ENCODE data around the gene VNN1. TPM values are rescaled to one million over a fixed set of nuclear protein-coding genes. Genes with fewer than 3 reads are reported as not detected.

Gene VNN1
- polyA plus RNA-seq, 2 donors: 0.28 to 0.29 TPM

GRCh38 chr6:132748446-132748845 is 34.6 kb upstream of the VNN1 start:
- Histone ChIP-seq H3K27ac (ENCODE audit: low read depth in 2 of 2, low read length in 1 of 2) (no peak overlapping the region), H3K27me3 (ENCODE audit: control insufficient read depth in 1 of 2, insufficient read depth in 2 of 2, low read length in 2 of 2) (no peaks in the 10 kb centered on the region), H3K4me1 (ENCODE audit: control insufficient read depth in 2 of 2, insufficient read depth in 2 of 2, low read length in 1 of 2) (no peaks in the 10 kb centered on the region), H3K4me3 (ENCODE audit: low read depth in 1 of 2, low read length in 2 of 2) (no peak overlapping the region), H3K9me3 (ENCODE audit: control insufficient read depth in 2 of 2, insufficient read depth in 1 of 2, low read depth in 1 of 2, low read length in 1 of 2) (no peaks in the 10 kb centered on the region), H3K36me3 (ENCODE audit: control insufficient read depth in 2 of 2, insufficient read depth in 2 of 2, low read length in 1 of 2) (no peaks in the 10 kb centered on the region)
- 98% methylated on average over 1 of the region's 1 CpG for WGBS, 2 donors

GRCh38 chr6:132746048-132746447 is 32.2 kb upstream of the VNN1 start:
- WGBS, 2 donors: 66 to 69% methylated on average over 1 of the region's 1 CpG
- Histone ChIP-seq H3K27ac (ENCODE audit: low read depth in 2 of 2, low read length in 1 of 2) (no peak overlapping the region), H3K4me1 (ENCODE audit: control insufficient read depth in 2 of 2, insufficient read depth in 2 of 2, low read length in 1 of 2) (no peaks in the 10 kb centered on the region), H3K9me3 (ENCODE audit: control insufficient read depth in 2 of 2, insufficient read depth in 1 of 2, low read depth in 1 of 2, low read length in 1 of 2) (no peaks in the 10 kb centered on the region), H3K36me3 (ENCODE audit: control insufficient read depth in 2 of 2, insufficient read depth in 2 of 2, low read length in 1 of 2) (no peaks in the 10 kb centered on the region), H3K4me3 (ENCODE audit: low read depth in 1 of 2, low read length in 2 of 2) (no peak overlapping the region), H3K27me3 (ENCODE audit: control insufficient read depth in 1 of 2, insufficient read depth in 2 of 2, low read length in 2 of 2) (no peaks in the 10 kb centered on the region)

GRCh38 chr6:132742495-132742894 is 28.6 kb upstream of the VNN1 start:
- H3K4me1 ChIP-seq (ENCODE audit: control insufficient read depth in 2 of 2, insufficient read depth in 2 of 2, low read length in 1 of 2): no peaks in the 10 kb centered on the region
- WGBS, 2 donors: 65 to 76% methylated on average over 4 of the region's 4 CpGs
- no peaks in the 10 kb centered on the region for H3K9me3 ChIP-seq (ENCODE audit: control insufficient read depth in 2 of 2, insufficient read depth in 1 of 2, low read depth in 1 of 2, low read length in 1 of 2)
- no peak overlapping the region for H3K4me3 ChIP-seq (ENCODE audit: low read depth in 1 of 2, low read length in 2 of 2)
- H3K36me3 ChIP-seq (ENCODE audit: control insufficient read depth in 2 of 2, insufficient read depth in 2 of 2, low read length in 1 of 2): no peaks in the 10 kb centered on the region
- H3K27me3 ChIP-seq (ENCODE audit: control insufficient read depth in 1 of 2, insufficient read depth in 2 of 2, low read length in 2 of 2): no peaks in the 10 kb centered on the region
- no peak overlapping the region for H3K27ac ChIP-seq (ENCODE audit: low read depth in 2 of 2, low read length in 1 of 2)

- no peaks in the 10 kb centered on the region for H3K27me3 ChIP-seq (ENCODE audit: control insufficient read depth in 1 of 2, insufficient read depth in 2 of 2, low read length in 2 of 2)
- 58 to 81% methylated on average over 1 of the region's 1 CpG for WGBS, 2 donors
- no peak overlapping the region for H3K4me3 ChIP-seq (ENCODE audit: low read depth in 1 of 2, low read length in 2 of 2)
- H3K9me3 ChIP-seq (ENCODE audit: control insufficient read depth in 2 of 2, insufficient read depth in 1 of 2, low read depth in 1 of 2, low read length in 1 of 2): no peaks in the 10 kb centered on the region
- no peaks in the 10 kb centered on the region for H3K36me3 ChIP-seq (ENCODE audit: control insufficient read depth in 2 of 2, insufficient read depth in 2 of 2, low read length in 1 of 2)
- no peak overlapping the region for H3K27ac ChIP-seq (ENCODE audit: low read depth in 2 of 2, low read length in 1 of 2)
- no peaks in the 10 kb centered on the region for H3K4me1 ChIP-seq (ENCODE audit: control insufficient read depth in 2 of 2, insufficient read depth in 2 of 2, low read length in 1 of 2)
Measured at GRCh38 chr6:132741281-132741680, 27.4 kb upstream of the VNN1 start.

- H3K27ac ChIP-seq (ENCODE audit: low read depth in 2 of 2, low read length in 1 of 2): no peak overlapping the region
- no peak overlapping the region for H3K4me3 ChIP-seq (ENCODE audit: low read depth in 1 of 2, low read length in 2 of 2)
- no peaks in the 10 kb centered on the region for H3K9me3 ChIP-seq (ENCODE audit: control insufficient read depth in 2 of 2, insufficient read depth in 1 of 2, low read depth in 1 of 2, low read length in 1 of 2)
- no peaks in the 10 kb centered on the region for H3K27me3 ChIP-seq (ENCODE audit: control insufficient read depth in 1 of 2, insufficient read depth in 2 of 2, low read length in 2 of 2)
- WGBS, 2 donors: 27 to 31% methylated on average over 1 of the region's 1 CpG
- H3K36me3 ChIP-seq (ENCODE audit: control insufficient read depth in 2 of 2, insufficient read depth in 2 of 2, low read length in 1 of 2): no peaks in the 10 kb centered on the region
- no peaks in the 10 kb centered on the region for H3K4me1 ChIP-seq (ENCODE audit: control insufficient read depth in 2 of 2, insufficient read depth in 2 of 2, low read length in 1 of 2)
Measured at GRCh38 chr6:132736239-132736638, 22.4 kb upstream of the VNN1 start.

- Histone ChIP-seq H3K27me3 (ENCODE audit: control insufficient read depth in 1 of 2, insufficient read depth in 2 of 2, low read length in 2 of 2) (no peaks in the 10 kb centered on the region), H3K9me3 (ENCODE audit: control insufficient read depth in 2 of 2, insufficient read depth in 1 of 2, low read depth in 1 of 2, low read length in 1 of 2) (no peaks in the 10 kb centered on the region), H3K4me1 (ENCODE audit: control insufficient read depth in 2 of 2, insufficient read depth in 2 of 2, low read length in 1 of 2) (no peaks in the 10 kb centered on the region), H3K36me3 (ENCODE audit: control insufficient read depth in 2 of 2, insufficient read depth in 2 of 2, low read length in 1 of 2) (no peaks in the 10 kb centered on the region), H3K27ac (ENCODE audit: low read depth in 2 of 2, low read length in 1 of 2) (peak overlapping the region in 1 of 2 donors; percentile 23), H3K4me3 (ENCODE audit: low read depth in 1 of 2, low read length in 2 of 2) (no peak overlapping the region)
- 20 to 26% methylated on average over 3 of the region's 3 CpGs for WGBS, 2 donors
Measured at GRCh38 chr6:132734694-132735236, 20.9 kb upstream of the VNN1 start.

- Histone ChIP-seq H3K9me3 (ENCODE audit: control insufficient read depth in 2 of 2, insufficient read depth in 1 of 2, low read depth in 1 of 2, low read length in 1 of 2) (no peaks in the 10 kb centered on the region), H3K4me3 (ENCODE audit: low read depth in 1 of 2, low read length in 2 of 2) (no peak overlapping the region), H3K4me1 (ENCODE audit: control insufficient read depth in 2 of 2, insufficient read depth in 2 of 2, low read length in 1 of 2) (no peaks in the 10 kb centered on the region), H3K27me3 (ENCODE audit: control insufficient read depth in 1 of 2, insufficient read depth in 2 of 2, low read length in 2 of 2) (no peaks in the 10 kb centered on the region), H3K36me3 (ENCODE audit: control insufficient read depth in 2 of 2, insufficient read depth in 2 of 2, low read length in 1 of 2) (no peaks in the 10 kb centered on the region), H3K27ac (ENCODE audit: low read depth in 2 of 2, low read length in 1 of 2) (no peak overlapping the region)
- WGBS, 2 donors: 94 to 96% methylated on average over 1 of the region's 1 CpG
Measured at GRCh38 chr6:132733814-132734213, 20.0 kb upstream of the VNN1 start.

- H3K4me3 ChIP-seq (ENCODE audit: low read depth in 1 of 2, low read length in 2 of 2): no peak overlapping the region
- H3K4me1 ChIP-seq (ENCODE audit: control insufficient read depth in 2 of 2, insufficient read depth in 2 of 2, low read length in 1 of 2): no peaks in the 10 kb centered on the region
- H3K27ac ChIP-seq (ENCODE audit: low read depth in 2 of 2, low read length in 1 of 2): no peak overlapping the region
- no peaks in the 10 kb centered on the region for H3K9me3 ChIP-seq (ENCODE audit: control insufficient read depth in 2 of 2, insufficient read depth in 1 of 2, low read depth in 1 of 2, low read length in 1 of 2)
- no peaks in the 10 kb centered on the region for H3K27me3 ChIP-seq (ENCODE audit: control insufficient read depth in 1 of 2, insufficient read depth in 2 of 2, low read length in 2 of 2)
- H3K36me3 ChIP-seq (ENCODE audit: control insufficient read depth in 2 of 2, insufficient read depth in 2 of 2, low read length in 1 of 2): no peaks in the 10 kb centered on the region
- 68 to 82% methylated on average over 2 of the region's 2 CpGs for whole genome bisulfite sequencing, 2 donors
Measured at GRCh38 chr6:132733283-132733682, 19.4 kb upstream of the VNN1 start.

- H3K4me1 ChIP-seq (ENCODE audit: control insufficient read depth in 2 of 2, insufficient read depth in 2 of 2, low read length in 1 of 2): no peaks in the 10 kb centered on the region
- 90 to 98% methylated on average over 2 of the region's 2 CpGs for WGBS, 2 donors
- H3K4me3 ChIP-seq (ENCODE audit: low read depth in 1 of 2, low read length in 2 of 2): no peak overlapping the region
- H3K27me3 ChIP-seq (ENCODE audit: control insufficient read depth in 1 of 2, insufficient read depth in 2 of 2, low read length in 2 of 2): no peaks in the 10 kb centered on the region
- no peak overlapping the region for H3K27ac ChIP-seq (ENCODE audit: low read depth in 2 of 2, low read length in 1 of 2)
- no peaks in the 10 kb centered on the region for H3K9me3 ChIP-seq (ENCODE audit: control insufficient read depth in 2 of 2, insufficient read depth in 1 of 2, low read depth in 1 of 2, low read length in 1 of 2)
- H3K36me3 ChIP-seq (ENCODE audit: control insufficient read depth in 2 of 2, insufficient read depth in 2 of 2, low read length in 1 of 2): no peaks in the 10 kb centered on the region
Measured at GRCh38 chr6:132731086-132731485, 17.2 kb upstream of the VNN1 start.

GRCh38 chr6:132730560-132730959 is 16.7 kb upstream of the VNN1 start:
- H3K4me1 ChIP-seq (ENCODE audit: control insufficient read depth in 2 of 2, insufficient read depth in 2 of 2, low read length in 1 of 2): no peaks in the 10 kb centered on the region
- H3K27me3 ChIP-seq (ENCODE audit: control insufficient read depth in 1 of 2, insufficient read depth in 2 of 2, low read length in 2 of 2): no peaks in the 10 kb centered on the region
- no peaks in the 10 kb centered on the region for H3K36me3 ChIP-seq (ENCODE audit: control insufficient read depth in 2 of 2, insufficient read depth in 2 of 2, low read length in 1 of 2)
- H3K9me3 ChIP-seq (ENCODE audit: control insufficient read depth in 2 of 2, insufficient read depth in 1 of 2, low read depth in 1 of 2, low read length in 1 of 2): no peaks in the 10 kb centered on the region
- no peak overlapping the region for H3K4me3 ChIP-seq (ENCODE audit: low read depth in 1 of 2, low read length in 2 of 2)
- no peak overlapping the region for H3K27ac ChIP-seq (ENCODE audit: low read depth in 2 of 2, low read length in 1 of 2)
- WGBS, 2 donors: 47 to 64% methylated on average over 3 of the region's 3 CpGs
